Measurements from ENCODE around the gene AGAP2. TPM values are rescaled to one million over a fixed set of nuclear protein-coding genes. Genes with fewer than 3 reads are reported as not detected.
A peak's percentile ranks its signal among the peaks of the same experiment; 100 is the strongest.

The AGAP2 gene
- total and polyA plus RNA-seq, 2 of the 13 experiments (the other 11 are each of a cell fraction or from before 2014, with no cell fraction given) = 0.38 to 0.45 TPM

GRCh38 chr12:57751788-57752667 lies 13.5 kb upstream of the AGAP2 start, which contains the start of gene CDK4 (continued):
- TF ChIP-seq SRSF9 (IDR thresholded peaks at IDR 0.05; ENCODE audit: borderline replicate concordance, insufficient read depth, low read depth, low read length, poor library complexity, severe bottlenecking) (no peak), ZNF510 (CRISPR knock-in tag; IDR thresholded peaks at IDR 0.05; ENCODE audit: low read depth) (0 out of 2 replicates have a peak, but pooled peaks have one; percentile 59), LCORL (IDR thresholded peaks at IDR 0.05) (no peak), LCORL (CRISPR knock-in tag; IDR thresholded peaks at IDR 0.05) (peak; percentile 80), RNF2 (conservative IDR thresholded peaks at IDR 0.05; ENCODE audit: low read depth) (peak; percentile 86), KAT8 (CRISPR knock-in tag; IDR thresholded peaks at IDR 0.05) (peak; percentile 94), PITX1 (CRISPR knock-in tag; IDR thresholded peaks at IDR 0.05) (peak; percentile 54), ZNF891 (CRISPR knock-in tag; IDR thresholded peaks at IDR 0.05) (peak; percentile 91), MIER2 (CRISPR knock-in tag; IDR thresholded peaks at IDR 0.05) (0 out of 2 replicates have a peak, but pooled peaks have one; percentile 57), PHF5A (CRISPR knock-in tag; IDR thresholded peaks at IDR 0.05; ENCODE audit: low read depth, unreplicated experiment) (peak; percentile 27), ZFP90 (CRISPR knock-in tag; IDR thresholded peaks at IDR 0.05; ENCODE audit: borderline replicate concordance) (peak; percentile 79; the same call in 1 of the 2 replicates), BRD4 (CRISPR knock-in tag; IDR thresholded peaks at IDR 0.05) (peak; percentile 86)
- TF ChIP-seq, protein P1, sequence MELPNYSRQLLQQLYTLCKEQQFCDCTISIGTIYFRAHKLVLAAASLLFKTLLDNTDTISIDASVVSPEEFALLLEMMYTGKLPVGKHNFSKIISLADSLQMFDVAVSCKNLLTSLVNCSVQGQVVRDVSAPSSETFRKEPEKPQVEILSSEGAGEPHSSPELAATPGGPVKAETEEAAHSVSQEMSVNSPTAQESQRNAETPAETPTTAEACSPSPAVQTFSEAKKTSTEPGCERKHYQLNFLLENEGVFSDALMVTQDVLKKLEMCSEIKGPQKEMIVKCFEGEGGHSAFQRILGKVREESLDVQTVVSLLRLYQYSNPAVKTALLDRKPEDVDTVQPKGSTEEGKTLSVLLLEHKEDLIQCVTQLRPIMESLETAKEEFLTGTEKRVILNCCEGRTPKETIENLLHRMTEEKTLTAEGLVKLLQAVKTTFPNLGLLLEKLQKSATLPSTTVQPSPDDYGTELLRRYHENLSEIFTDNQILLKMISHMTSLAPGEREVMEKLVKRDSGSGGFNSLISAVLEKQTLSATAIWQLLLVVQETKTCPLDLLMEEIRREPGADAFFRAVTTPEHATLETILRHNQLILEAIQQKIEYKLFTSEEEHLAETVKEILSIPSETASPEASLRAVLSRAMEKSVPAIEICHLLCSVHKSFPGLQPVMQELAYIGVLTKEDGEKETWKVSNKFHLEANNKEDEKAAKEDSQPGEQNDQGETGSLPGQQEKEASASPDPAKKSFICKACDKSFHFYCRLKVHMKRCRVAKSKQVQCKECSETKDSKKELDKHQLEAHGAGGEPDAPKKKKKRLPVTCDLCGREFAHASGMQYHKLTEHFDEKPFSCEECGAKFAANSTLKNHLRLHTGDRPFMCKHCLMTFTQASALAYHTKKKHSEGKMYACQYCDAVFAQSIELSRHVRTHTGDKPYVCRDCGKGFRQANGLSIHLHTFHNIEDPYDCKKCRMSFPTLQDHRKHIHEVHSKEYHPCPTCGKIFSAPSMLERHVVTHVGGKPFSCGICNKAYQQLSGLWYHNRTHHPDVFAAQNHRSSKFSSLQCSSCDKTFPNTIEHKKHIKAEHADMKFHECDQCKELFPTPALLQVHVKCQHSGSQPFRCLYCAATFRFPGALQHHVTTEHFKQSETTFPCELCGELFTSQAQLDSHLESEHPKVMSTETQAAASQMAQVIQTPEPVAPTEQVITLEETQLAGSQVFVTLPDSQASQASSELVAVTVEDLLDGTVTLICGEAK (IDR thresholded peaks at IDR 0.05) = no peak
- TF ChIP-seq, protein P1 (CRISPR knock-in tag; IDR thresholded peaks at IDR 0.05) = peak; percentile 73; the same call in 1 of the 2 replicates
- TF ChIP-seq, protein P2, sequence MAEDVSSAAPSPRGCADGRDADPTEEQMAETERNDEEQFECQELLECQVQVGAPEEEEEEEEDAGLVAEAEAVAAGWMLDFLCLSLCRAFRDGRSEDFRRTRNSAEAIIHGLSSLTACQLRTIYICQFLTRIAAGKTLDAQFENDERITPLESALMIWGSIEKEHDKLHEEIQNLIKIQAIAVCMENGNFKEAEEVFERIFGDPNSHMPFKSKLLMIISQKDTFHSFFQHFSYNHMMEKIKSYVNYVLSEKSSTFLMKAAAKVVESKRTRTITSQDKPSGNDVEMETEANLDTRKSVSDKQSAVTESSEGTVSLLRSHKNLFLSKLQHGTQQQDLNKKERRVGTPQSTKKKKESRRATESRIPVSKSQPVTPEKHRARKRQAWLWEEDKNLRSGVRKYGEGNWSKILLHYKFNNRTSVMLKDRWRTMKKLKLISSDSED (CRISPR knock-in tag; IDR thresholded peaks at IDR 0.05) = no peak
- TF ChIP-seq, protein P3, sequence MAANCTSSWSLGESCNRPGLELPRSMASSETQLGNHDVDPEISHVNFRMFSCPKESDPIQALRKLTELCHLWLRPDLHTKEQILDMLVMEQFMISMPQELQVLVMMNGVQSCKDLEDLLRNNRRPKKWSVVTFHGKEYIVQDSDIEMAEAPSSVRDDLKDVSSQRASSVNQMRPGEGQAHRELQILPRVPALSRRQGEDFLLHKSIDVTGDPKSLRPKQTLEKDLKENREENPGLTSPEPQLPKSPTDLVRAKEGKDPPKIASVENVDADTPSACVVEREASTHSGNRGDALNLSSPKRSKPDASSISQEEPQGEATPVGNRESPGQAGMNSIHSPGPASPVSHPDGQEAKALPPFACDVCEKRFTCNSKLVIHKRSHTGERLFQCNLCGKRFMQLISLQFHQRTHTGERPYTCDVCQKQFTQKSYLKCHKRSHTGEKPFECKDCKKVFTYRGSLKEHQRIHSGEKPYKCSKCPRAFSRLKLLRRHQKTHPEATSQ (CRISPR knock-in tag; IDR thresholded peaks at IDR 0.05; ENCODE audit: borderline replicate concordance) = peak; percentile 58; the same call in 1 of the 2 replicates
